K562 (cell line): ENCODE measurements around the gene VWA7. TPM values are rescaled to one million over a fixed set of nuclear protein-coding genes. Genes with fewer than 3 reads are reported as not detected.
A peak's percentile ranks its signal among the peaks of the same experiment; 100 is the strongest.

ENCODE experiments used
- BCL6 ChIP-seq: fragments of 250-450 bp; sonication (Bioruptor Pico); IDR thresholded peaks from 2 replicates; pipeline ENCODE4 v1.4.0; 2020
- ELF4 ChIP-seq: fragments of 450-650 bp; formaldehyde crosslinking; IDR thresholded peaks from 2 replicates; pipeline ENCODE4 v1.4.0; 2022; ENCODE audit warnings: missing genetic modification characterization
- FOXP1 ChIP-seq: sonication (generic); formaldehyde crosslinking; IDR thresholded peaks from 2 replicates; pipeline ENCODE4 v1.8.0; 2022; ENCODE audit warnings: mild to moderate bottlenecking, missing genetic modification reagents
- IRF2 ChIP-seq: sonication (generic); formaldehyde crosslinking; IDR thresholded peaks from 2 replicates; pipeline ENCODE4 v1.8.1; 2022; ENCODE audit warnings: mild to moderate bottlenecking, missing genetic modification reagents
- LARP7 ChIP-seq: fragments of 450-650 bp; IDR thresholded peaks from 2 replicates; pipeline ENCODE4 v1.6.1; 2016
- MAFF ChIP-seq: IDR thresholded peaks from 2 replicates; pipeline ENCODE4 v1.6.1; 2012; ENCODE audit warnings: low read length, improper control_type of control experiment
- POLR2A ChIP-seq: fragments of 450-650 bp; conservative IDR thresholded peaks from 2 replicates; pipeline ENCODE4 v1.6.1; 2016
- PTRF ChIP-seq: fragments of 450-650 bp; IDR thresholded peaks from 2 replicates; pipeline ENCODE4 v1.6.1; 2016; ENCODE audit warnings: mild to moderate bottlenecking, missing genetic modification characterization, missing compliant biosample characterization
- SAFB ChIP-seq: fragments of 200-400 bp; formaldehyde crosslinking; IDR thresholded peaks from 2 replicates; pipeline ENCODE4 v1.6.1; 2017; ENCODE audit warnings: low read depth, low read length, borderline replicate concordance
- TAF15 ChIP-seq: fragments of 200-400 bp; formaldehyde crosslinking; IDR thresholded peaks from 2 replicates; pipeline ENCODE4 v1.6.1; 2017; ENCODE audit warnings: mild to moderate bottlenecking, low read depth, low read length, moderate library complexity
- TRIM28 ChIP-seq: fragments of 450-650 bp; IDR thresholded peaks from 2 replicates; pipeline ENCODE4 v1.6.1; 2017
- ZFP36 ChIP-seq: fragments of 150-350 bp; IDR thresholded peaks from 2 replicates; pipeline ENCODE4 v1.6.1; 2018; ENCODE audit warnings: low read length, low read depth; ENCODE audit not compliant: partially characterized antibody
- ZNF134 ChIP-seq: fragments of 250-450 bp; sonication (Bioruptor Pico); conservative IDR thresholded peaks from 2 replicates; pipeline ENCODE4 v1.4.0; 2020
- ZNF277 ChIP-seq: fragments of 250-450 bp; sonication (Bioruptor Pico); IDR thresholded peaks from 2 replicates; pipeline ENCODE4 v1.8.0; 2022; ENCODE audit warnings: inconsistent platforms, mild to moderate bottlenecking, moderate library complexity, borderline replicate concordance
- ZNF311 ChIP-seq: fragments of 250-450 bp; sonication (Bioruptor Pico); IDR thresholded peaks from 2 replicates; pipeline ENCODE4 v1.4.0; 2020; ENCODE audit warnings: mild to moderate bottlenecking, moderate library complexity
- ZNF354B ChIP-seq: fragments of 250-450 bp; sonication (Bioruptor Pico); IDR thresholded peaks from 2 replicates; pipeline ENCODE4 v1.4.0; 2020
- ZNF695 ChIP-seq: fragments of 450-650 bp; formaldehyde crosslinking; IDR thresholded peaks from 2 replicates; pipeline ENCODE4 v1.4.0; 2020; ENCODE audit warnings: mild to moderate bottlenecking, moderate library complexity
- polyA plus RNA-seq, 8 experiments: library from polyadenylated mRNA; depleted of rRNA in 4 of 8; stranded (reverse) in 5 of 8; unstranded in 3 of 8; fragments of >200 nt; fragmentation: Nextera tagmentation in 2 of 8; fragmentation: Illumina TruSeq in 1 of 8; extraction: Ambion mirVana in 2 of 8; extraction: Trizol in 1 of 8; gene quantifications; 2 replicates each; pipeline versions ENCODE4 v1.2.1 to v1.2.3, GENCODE V29; 2011 to 2014; ENCODE audit warnings: inconsistent platforms in 1 of 8, missing spikeins in 1 of 8
- total RNA-seq, 7 experiments: library from RNA; depleted of rRNA in 6 of 7; stranded (reverse); fragments of >200 nt in 6 of 7; fragmentation: Illumina TruSeq in 2 of 7; extraction: Trizol in 2 of 7; gene quantifications; 2 replicates each; pipeline versions ENCODE4 v1.2.1 to v1.2.3, GENCODE V29; 2011 to 2021; ENCODE audit warnings: low replicate concordance in 1 of 7
- TF ChIP-seq, protein P1 (sequence below): fragments of 250-450 bp; sonication (Bioruptor Pico); IDR thresholded peaks from 2 replicates; pipeline ENCODE4 v1.5.0; 2021; ENCODE audit warnings: mild to moderate bottlenecking, borderline replicate concordance
- TF ChIP-seq, protein P2 (sequence below): IDR thresholded peaks from 2 replicates; pipeline ENCODE4 v1.6.1; 2012; ENCODE audit warnings: low read depth, low read length, improper control_type of control experiment, borderline replicate concordance
- TF ChIP-seq, protein P3 (sequence below): sonication (generic); formaldehyde crosslinking; IDR thresholded peaks from 2 replicates; pipeline ENCODE4 v1.8.0; 2023; ENCODE audit warnings: mild to moderate bottlenecking, missing genetic modification reagents
- TF ChIP-seq, protein P4 (sequence below): sonication (generic); formaldehyde crosslinking; IDR thresholded peaks from 2 replicates; pipeline ENCODE4 v1.8.1; 2023; ENCODE audit warnings: mild to moderate bottlenecking, missing genetic modification reagents, moderate library complexity
- TF ChIP-seq, protein P5 (sequence below): fragments of 450-650 bp; formaldehyde crosslinking; IDR thresholded peaks from 2 replicates; pipeline ENCODE4 v1.4.0; 2020; ENCODE audit warnings: mild to moderate bottlenecking, moderate library complexity

The VWA7 gene
- total and polyA plus RNA-seq, 9 of the 15 experiments (the other 6 are each of a cell fraction or from before 2014, with no cell fraction given): 0.18 to 2.9 (median 0.95) TPM

GRCh38 chr6:31729515-31729978, 47.6 kb downstream of the VWA7 start (continued):
- TF ChIP-seq TAF15: 0 out of 2 replicates have a peak, but pooled peaks have one; percentile 9
- TF ChIP-seq POLR2A: no peak; the same call in 1 of the 2 replicates
- TF ChIP-seq, protein P1, sequence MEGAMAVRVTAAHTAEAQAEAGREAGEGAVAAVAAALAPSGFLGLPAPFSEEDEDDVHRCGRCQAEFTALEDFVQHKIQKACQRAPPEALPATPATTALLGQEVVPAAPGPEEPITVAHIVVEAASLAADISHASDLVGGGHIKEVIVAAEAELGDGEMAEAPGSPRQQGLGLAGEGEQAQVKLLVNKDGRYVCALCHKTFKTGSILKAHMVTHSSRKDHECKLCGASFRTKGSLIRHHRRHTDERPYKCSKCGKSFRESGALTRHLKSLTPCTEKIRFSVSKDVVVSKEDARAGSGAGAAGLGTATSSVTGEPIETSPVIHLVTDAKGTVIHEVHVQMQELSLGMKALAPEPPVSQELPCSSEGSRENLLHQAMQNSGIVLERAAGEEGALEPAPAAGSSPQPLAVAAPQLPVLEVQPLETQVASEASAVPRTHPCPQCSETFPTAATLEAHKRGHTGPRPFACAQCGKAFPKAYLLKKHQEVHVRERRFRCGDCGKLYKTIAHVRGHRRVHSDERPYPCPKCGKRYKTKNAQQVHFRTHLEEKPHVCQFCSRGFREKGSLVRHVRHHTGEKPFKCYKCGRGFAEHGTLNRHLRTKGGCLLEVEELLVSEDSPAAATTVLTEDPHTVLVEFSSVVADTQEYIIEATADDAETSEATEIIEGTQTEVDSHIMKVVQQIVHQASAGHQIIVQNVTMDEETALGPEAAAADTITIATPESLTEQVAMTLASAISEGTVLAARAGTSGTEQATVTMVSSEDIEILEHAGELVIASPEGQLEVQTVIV (CRISPR knock-in tag): no peak
- TF ChIP-seq, protein P2, sequence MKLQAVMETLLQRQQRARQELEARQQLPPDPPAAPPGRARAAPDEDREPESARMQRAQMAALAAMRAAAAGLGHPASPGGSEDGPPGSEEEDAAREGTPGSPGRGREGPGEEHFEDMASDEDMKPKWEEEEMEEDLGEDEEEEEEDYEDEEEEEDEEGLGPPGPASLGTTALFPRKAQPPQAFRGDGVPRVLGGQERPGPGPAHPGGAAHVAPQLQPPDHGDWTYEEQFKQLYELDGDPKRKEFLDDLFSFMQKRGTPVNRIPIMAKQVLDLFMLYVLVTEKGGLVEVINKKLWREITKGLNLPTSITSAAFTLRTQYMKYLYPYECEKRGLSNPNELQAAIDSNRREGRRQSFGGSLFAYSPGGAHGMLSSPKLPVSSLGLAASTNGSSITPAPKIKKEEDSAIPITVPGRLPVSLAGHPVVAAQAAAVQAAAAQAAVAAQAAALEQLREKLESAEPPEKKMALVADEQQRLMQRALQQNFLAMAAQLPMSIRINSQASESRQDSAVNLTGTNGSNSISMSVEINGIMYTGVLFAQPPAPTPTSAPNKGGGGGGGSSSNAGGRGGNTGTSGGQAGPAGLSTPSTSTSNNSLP: 0 out of 2 replicates have a peak, but pooled peaks have one; percentile 14
- no peak for TF ChIP-seq BCL6 (CRISPR knock-in tag)
- TF ChIP-seq ZNF277 (CRISPR knock-in tag): no peak
- 0 out of 2 replicates have a peak, but pooled peaks have one; percentile 34 for TF ChIP-seq FOXP1 (CRISPR knock-in tag)
- TF ChIP-seq, protein P3, sequence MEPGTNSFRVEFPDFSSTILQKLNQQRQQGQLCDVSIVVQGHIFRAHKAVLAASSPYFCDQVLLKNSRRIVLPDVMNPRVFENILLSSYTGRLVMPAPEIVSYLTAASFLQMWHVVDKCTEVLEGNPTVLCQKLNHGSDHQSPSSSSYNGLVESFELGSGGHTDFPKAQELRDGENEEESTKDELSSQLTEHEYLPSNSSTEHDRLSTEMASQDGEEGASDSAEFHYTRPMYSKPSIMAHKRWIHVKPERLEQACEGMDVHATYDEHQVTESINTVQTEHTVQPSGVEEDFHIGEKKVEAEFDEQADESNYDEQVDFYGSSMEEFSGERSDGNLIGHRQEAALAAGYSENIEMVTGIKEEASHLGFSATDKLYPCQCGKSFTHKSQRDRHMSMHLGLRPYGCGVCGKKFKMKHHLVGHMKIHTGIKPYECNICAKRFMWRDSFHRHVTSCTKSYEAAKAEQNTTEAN (CRISPR knock-in tag): no peak
- TF ChIP-seq ELF4 (CRISPR knock-in tag): no peak
- no peak for TF ChIP-seq PTRF (tag)
- peak; percentile 1 for TF ChIP-seq ZFP36
- no peak for TF ChIP-seq ZNF134 (CRISPR knock-in tag)
- TF ChIP-seq, protein P4, sequence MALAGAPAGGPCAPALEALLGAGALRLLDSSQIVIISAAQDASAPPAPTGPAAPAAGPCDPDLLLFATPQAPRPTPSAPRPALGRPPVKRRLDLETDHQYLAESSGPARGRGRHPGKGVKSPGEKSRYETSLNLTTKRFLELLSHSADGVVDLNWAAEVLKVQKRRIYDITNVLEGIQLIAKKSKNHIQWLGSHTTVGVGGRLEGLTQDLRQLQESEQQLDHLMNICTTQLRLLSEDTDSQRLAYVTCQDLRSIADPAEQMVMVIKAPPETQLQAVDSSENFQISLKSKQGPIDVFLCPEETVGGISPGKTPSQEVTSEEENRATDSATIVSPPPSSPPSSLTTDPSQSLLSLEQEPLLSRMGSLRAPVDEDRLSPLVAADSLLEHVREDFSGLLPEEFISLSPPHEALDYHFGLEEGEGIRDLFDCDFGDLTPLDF (CRISPR knock-in tag): no peak
- no peak for TF ChIP-seq ZNF354B (CRISPR knock-in tag)
- TF ChIP-seq ZNF311 (CRISPR knock-in tag): no peak
- TF ChIP-seq MAFF: no peak
- no peak for TF ChIP-seq LARP7
- no peak for TF ChIP-seq IRF2 (CRISPR knock-in tag)
- TF ChIP-seq, protein P5, sequence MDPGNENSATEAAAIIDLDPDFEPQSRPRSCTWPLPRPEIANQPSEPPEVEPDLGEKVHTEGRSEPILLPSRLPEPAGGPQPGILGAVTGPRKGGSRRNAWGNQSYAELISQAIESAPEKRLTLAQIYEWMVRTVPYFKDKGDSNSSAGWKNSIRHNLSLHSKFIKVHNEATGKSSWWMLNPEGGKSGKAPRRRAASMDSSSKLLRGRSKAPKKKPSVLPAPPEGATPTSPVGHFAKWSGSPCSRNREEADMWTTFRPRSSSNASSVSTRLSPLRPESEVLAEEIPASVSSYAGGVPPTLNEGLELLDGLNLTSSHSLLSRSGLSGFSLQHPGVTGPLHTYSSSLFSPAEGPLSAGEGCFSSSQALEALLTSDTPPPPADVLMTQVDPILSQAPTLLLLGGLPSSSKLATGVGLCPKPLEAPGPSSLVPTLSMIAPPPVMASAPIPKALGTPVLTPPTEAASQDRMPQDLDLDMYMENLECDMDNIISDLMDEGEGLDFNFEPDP (CRISPR knock-in tag): no peak
- TF ChIP-seq TRIM28: no peak; the same call in 1 of the 2 replicates
- no peak for TF ChIP-seq ZNF695 (CRISPR knock-in tag)
- no peak for TF ChIP-seq SAFB
